Stomach (tissue), 9 donors: ENCODE measurements around the gene TGIF1. TPM values are rescaled to one million over a fixed set of nuclear protein-coding genes. Genes with fewer than 3 reads are reported as not detected.

Experiments used
- DNase-seq, 2 donors: peaks; one replicate each; pipeline versions ENCODE4 v3.0.0 to v3.0.0-alpha.2; 2013 to 2019
- H3K27ac ChIP-seq, 5 donors: fragments of 200-600 bp in 4 of 5; sonication (generic) in 4 of 5; one replicate each; pipeline ENCODE4 v1.5.1; 2013 to 2019; ENCODE audit warnings: mild to moderate bottlenecking in 1 of 5, moderate library complexity in 1 of 5
- H3K27me3 ChIP-seq, 3 donors: fragments of 200-600 bp; sonication (generic); one replicate each; pipeline ENCODE4 v1.5.1; 2017 to 2019; ENCODE audit warnings: mixed run types in 1 of 3
- H3K36me3 ChIP-seq, 4 donors: fragments of 200-600 bp; sonication (generic); 1 replicate in 3 of 4; 2 replicates in 1 of 4; pipeline ENCODE4 v1.5.1; 2016 to 2019
- H3K4me1 ChIP-seq, 4 donors: fragments of 200-600 bp; sonication (generic); one replicate each; pipeline ENCODE4 v1.5.1; 2016 to 2019
- H3K4me3 ChIP-seq, 4 donors: fragments of 200-600 bp; sonication (generic) in 3 of 4; one replicate each; pipeline ENCODE4 v1.5.1; 2016 to 2019; ENCODE audit warnings: mild to moderate bottlenecking in 1 of 4
- H3K9me3 ChIP-seq, 4 donors: fragments of 200-600 bp; sonication (generic); one replicate each; pipeline ENCODE4 v1.5.1; 2016 to 2019
- EP300 ChIP-seq: sonication (generic); formaldehyde crosslinking; IDR thresholded peaks from one replicate; pipeline ENCODE4 v1.6.1; 2017; ENCODE audit warnings: antibody characterized with exemption
- POLR2A ChIP-seq, 4 donors: fragments of 450-650 bp; IDR thresholded peaks; one replicate each; pipeline ENCODE4 v1.6.1; 2016; ENCODE audit warnings: antibody characterized with exemption in 4 of 4, control low read depth in 2 of 4, mild to moderate bottlenecking in 1 of 4, moderate library complexity in 1 of 4
- POLR2AphosphoS5 ChIP-seq, 3 donors: sonication (generic); formaldehyde crosslinking; IDR thresholded peaks; one replicate each; pipeline ENCODE4 v1.6.1; 2016; ENCODE audit warnings: antibody characterized with exemption in 3 of 3
- WGBS, 5 donors: extraction: QIAGEN DNeasy Blood & Tissue Kit in 3 of 5; methylation state at CpG; one replicate each; pipeline versions ENCODE4 v1.1.5 to v1.1.7; 2013 to 2018; 5-methylcytosine and 5-hydroxymethylcytosine counted together
- intact Hi-C: fragments of 100-400 bp; cut with DNase I; formaldehyde crosslinking; loops from one replicate; pipeline ENCODE4 v1.15.1; 2023; ENCODE audit warnings: low total_unique reads
- polyA plus RNA-seq, 3 donors: library from polyadenylated mRNA; stranded (reverse); fragments of 200-250 nt; gene quantifications; one replicate each; pipeline ENCODE4 v1.2.3, GENCODE V29; 2013
- total RNA-seq, 5 donors: library from RNA; depleted of rRNA; stranded (reverse); fragments of >200 nt; gene quantifications; one replicate each; pipeline versions ENCODE4 v1.1.0 to v1.2.3, GENCODE V29; 2014 to 2016
- TF ChIP-seq, protein P1 (sequence below), 7 experiments: fragments of 450-650 bp in 4 of 7; fragments of 200-600 bp in 3 of 7; sonication (generic) in 3 of 7; IDR thresholded peaks; one replicate each; pipeline ENCODE4 v1.5.1; 2016 to 2019; ENCODE audit warnings: antibody characterized with exemption in 7 of 7, control low read depth in 2 of 7, mild to moderate bottlenecking in 1 of 7
- donor health status: healthy with polysubstance abuse.
- donor health status: Bipolar disorder and iron deficiency.
- donor health status: healthy.

Gene TGIF1
- total and polyA plus RNA-seq, 8 donors, result 18.7 to 87.6 (median 55.2) TPM

DNA sequence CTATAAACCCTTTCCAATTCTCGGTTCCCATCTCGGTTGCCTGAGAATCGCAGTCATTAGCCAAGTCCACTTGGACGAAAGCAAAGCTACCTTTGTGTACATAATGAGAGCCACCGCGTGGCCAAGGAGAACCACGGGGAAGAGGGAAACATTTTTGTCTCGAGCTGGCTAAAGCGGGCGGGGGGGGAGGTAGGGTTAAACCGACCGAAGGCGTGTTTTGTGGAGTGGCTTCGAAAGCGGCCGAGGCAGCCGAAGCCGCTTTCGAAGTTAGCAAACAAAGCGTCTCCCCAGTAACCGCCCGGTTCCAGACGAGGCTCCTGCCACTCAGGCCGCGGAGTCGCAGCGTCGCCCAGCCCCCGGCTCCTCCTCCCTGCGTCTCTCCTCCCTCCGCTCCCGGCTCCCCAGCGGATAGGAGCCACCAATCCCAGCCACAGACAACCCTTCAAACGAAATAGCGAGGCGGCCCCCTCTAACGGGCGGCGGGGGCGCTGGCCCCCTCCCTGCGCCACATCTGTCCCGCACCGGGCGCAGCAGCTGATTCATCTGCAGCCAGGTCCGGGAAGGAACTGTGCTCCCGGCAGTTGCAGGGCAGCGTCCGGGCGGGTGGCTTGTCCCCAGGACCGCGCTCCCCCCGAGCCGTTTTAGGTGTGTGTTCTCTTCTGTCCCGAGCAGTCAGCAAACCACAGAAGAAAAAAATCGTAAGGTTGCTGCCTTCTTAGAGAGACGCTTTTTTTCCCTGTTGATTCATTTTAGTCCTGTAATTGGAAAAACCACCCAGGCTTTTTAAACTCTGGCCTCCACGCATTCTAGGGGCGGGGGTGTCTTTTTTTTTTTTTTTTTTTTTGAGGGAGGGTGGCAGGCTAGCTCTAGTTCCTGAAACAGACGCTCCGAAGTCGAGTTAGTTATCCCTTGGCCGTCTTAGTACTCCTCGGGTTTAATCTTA, 1.8 kb upstream of the TGIF1 start:
- WGBS, 5 donors, result 0% methylated on average over 56 to 63 of the region's 63 CpGs
- DNase-seq, result peak; percentile 94 to 99
- Histone ChIP-seq H3K4me3 (peak overlapping the region; percentile 69 to 86 (median 78)), H3K9me3 (no peaks in the 10 kb centered on the region), H3K27me3 (no peaks in the 10 kb centered on the region), H3K36me3 (no peaks in the 10 kb centered on the region), H3K27ac (peak overlapping the region; percentile 94 to 99 (median 99)), H3K4me1 (peaks cover 14 to 25% (median 20%) of the 10 kb centered on the region in 4 donors)
- TF ChIP-seq EP300 (no peak), POLR2A (IDR thresholded peaks at IDR 0.05) (peak in 2 of 4 donors; percentile 44 to 86), POLR2AphosphoS5 (IDR thresholded peaks at IDR 0.05) (peak; percentile 74 to 97 (median 92))
- TF ChIP-seq, protein P1, sequence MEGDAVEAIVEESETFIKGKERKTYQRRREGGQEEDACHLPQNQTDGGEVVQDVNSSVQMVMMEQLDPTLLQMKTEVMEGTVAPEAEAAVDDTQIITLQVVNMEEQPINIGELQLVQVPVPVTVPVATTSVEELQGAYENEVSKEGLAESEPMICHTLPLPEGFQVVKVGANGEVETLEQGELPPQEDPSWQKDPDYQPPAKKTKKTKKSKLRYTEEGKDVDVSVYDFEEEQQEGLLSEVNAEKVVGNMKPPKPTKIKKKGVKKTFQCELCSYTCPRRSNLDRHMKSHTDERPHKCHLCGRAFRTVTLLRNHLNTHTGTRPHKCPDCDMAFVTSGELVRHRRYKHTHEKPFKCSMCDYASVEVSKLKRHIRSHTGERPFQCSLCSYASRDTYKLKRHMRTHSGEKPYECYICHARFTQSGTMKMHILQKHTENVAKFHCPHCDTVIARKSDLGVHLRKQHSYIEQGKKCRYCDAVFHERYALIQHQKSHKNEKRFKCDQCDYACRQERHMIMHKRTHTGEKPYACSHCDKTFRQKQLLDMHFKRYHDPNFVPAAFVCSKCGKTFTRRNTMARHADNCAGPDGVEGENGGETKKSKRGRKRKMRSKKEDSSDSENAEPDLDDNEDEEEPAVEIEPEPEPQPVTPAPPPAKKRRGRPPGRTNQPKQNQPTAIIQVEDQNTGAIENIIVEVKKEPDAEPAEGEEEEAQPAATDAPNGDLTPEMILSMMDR (IDR thresholded peaks at IDR 0.05), result no peak
- intact Hi-C loops, result no loop called here

DNA sequence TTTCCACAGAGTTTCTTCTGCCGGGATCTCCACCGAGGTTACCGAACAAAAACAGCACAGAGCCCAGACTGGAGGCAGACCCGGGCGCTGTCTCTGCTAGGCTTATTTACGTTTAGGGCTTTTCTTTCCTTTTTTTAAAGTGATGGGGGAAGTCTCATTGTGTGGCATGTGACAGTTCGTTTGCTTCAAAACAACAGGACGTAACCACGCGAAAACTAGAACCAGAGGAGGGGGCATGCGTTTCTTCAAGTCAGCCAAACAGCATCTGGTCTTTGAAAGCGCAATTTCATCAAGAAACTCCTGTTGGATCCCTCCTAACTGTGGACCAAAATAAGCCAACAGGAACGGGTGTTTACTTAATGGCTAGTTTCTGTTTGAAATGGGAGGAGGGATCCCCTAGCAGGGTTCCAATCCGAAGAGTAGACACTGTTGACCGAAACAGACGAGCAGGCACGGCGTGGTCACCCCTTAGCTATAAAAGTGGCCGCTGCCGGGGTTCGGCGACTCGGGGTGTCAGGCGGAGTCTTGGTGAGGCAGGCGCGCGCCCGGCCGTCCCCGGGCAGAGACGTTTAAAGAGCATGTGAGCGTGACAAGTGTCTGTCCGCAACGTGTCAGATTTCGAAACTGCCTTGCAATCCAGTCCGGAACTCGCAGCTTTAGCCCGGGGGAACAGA, 997 bp upstream of the TGIF1 start:
- intact Hi-C loops, result no loop called here
- peak; percentile 81 to 91 for DNase-seq
- Histone ChIP-seq H3K4me3 (peak overlapping the region; percentile 69 to 86 (median 78)), H3K27ac (peak overlapping the region; percentile 94 to 99 (median 99)), H3K27me3 (no peaks in the 10 kb centered on the region), H3K36me3 (no peaks in the 10 kb centered on the region), H3K4me1 (peaks cover 16 to 33% (median 26%) of the 10 kb centered on the region in 4 donors), H3K9me3 (no peaks in the 10 kb centered on the region)
- WGBS, 5 donors, result 0% methylated on average over 35 to 38 of the region's 38 CpGs
- TF ChIP-seq, protein P1 (IDR thresholded peaks at IDR 0.05), result no peak
- TF ChIP-seq EP300 (no peak), POLR2A (IDR thresholded peaks at IDR 0.05) (peak in 1 of 4 donors; percentile 51), POLR2AphosphoS5 (IDR thresholded peaks at IDR 0.05) (peak; percentile 3 to 90 (median 86))

DNA sequence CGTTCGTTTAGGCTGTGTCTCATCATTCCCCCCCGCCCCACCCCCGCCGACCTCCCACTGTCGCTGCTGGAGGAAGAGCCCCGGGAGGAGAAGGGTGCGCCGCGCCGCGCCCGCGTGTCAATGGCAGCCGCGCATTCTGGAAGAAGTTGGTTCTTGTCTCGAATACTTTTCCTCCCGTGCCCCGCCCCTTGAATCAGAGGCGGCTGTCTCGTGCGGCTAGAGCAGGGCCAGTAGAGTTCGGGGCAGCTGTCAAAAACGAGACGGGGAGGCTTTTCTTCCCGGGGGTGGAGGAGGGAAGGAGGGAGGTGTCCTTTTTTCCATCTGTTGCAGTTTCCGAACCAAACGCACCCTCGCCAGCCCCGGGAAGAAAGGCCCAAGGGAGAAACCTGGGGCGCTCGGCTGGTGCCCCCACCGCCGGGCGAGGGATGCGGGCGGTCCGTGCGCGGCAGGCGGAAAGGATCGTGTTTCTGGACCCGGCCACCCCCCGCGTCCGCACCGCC, 410 bp upstream of the TGIF1 start:
- peak; percentile 77 to 89 for DNase-seq
- no peaks in the 10 kb centered on the region for H3K27me3 ChIP-seq
- peak overlapping the region; percentile 69 to 86 (median 78) for H3K4me3 ChIP-seq
- H3K9me3 ChIP-seq, result no peaks in the 10 kb centered on the region
- H3K36me3 ChIP-seq, result no peaks in the 10 kb centered on the region
- intact Hi-C loops, result loop anchor here (10.0 kb wide), 2 partner anchors 135 to 165 kb away; no protein-coding TSS in a partner anchor
- 0% methylated on average over 10 to 47 of the region's 47 CpGs for WGBS, 5 donors
- H3K27ac ChIP-seq, result peak overlapping the region; percentile 94 to 99 (median 99)
- TF ChIP-seq, protein P1 (IDR thresholded peaks at IDR 0.05), result no peak
- TF ChIP-seq EP300 (no peak), POLR2AphosphoS5 (IDR thresholded peaks at IDR 0.05) (no peak), POLR2A (IDR thresholded peaks at IDR 0.05) (no peak)
- peaks cover 16 to 39% (median 28%) of the 10 kb centered on the region in 4 donors for H3K4me1 ChIP-seq

DNA sequence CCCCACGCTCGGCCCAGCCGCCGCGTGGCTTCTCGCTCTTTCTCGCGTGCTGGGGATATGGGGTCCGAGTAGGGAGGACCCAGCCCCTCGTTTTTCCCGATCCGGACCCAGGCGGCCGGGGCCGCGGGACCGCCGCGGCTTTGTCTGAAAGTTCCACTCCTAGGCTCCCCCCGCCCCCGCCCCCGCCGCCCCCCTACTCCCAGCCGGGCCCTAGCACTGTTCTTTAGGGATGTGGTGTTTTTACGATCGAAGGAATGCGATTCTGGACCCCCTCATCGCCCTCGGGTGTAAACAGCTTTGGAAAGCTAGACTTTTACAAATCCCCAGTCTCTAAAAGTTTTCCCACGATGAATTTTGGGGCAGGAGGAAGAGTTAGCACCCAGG, 819 bp downstream of the TGIF1 start:
- Histone ChIP-seq H3K36me3 (no peaks in the 10 kb centered on the region), H3K9me3 (no peaks in the 10 kb centered on the region), H3K4me3 (peak overlapping the region; percentile 69 to 86 (median 78)), H3K4me1 (peaks cover 27 to 51% (median 40%) of the 10 kb centered on the region in 4 donors), H3K27ac (peak overlapping the region; percentile 94 to 99 (median 99)), H3K27me3 (no peaks in the 10 kb centered on the region)
- DNase-seq, result no peak
- intact Hi-C loops, result loop anchor here (10.0 kb wide), 2 partner anchors 134 to 166 kb away; no protein-coding TSS in a partner anchor
- WGBS, 5 donors, result 0 to 2% (median 0%) methylated on average over 24 to 30 of the region's 30 CpGs
- TF ChIP-seq, protein P1 (IDR thresholded peaks at IDR 0.05), result no peak
- TF ChIP-seq POLR2AphosphoS5 (IDR thresholded peaks at IDR 0.05) (no peak), EP300 (no peak), POLR2A (IDR thresholded peaks at IDR 0.05) (no peak)
